HG03520 (cell line): Measurements from ENCODE around the gene APBB2.

Source experiments
- ATAC-seq: cut with Tn5 transposase; IDR thresholded peaks from one replicate; pipeline ENCODE4 v1.9.1; 2021; ENCODE audit warnings: mild to moderate bottlenecking, moderate library complexity; ENCODE audit not compliant: unreplicated experiment

The APBB2 gene

GRCh38 chr4:41216294-41217019, 2.1 kb upstream of the APBB2 start:
- ATAC-seq: peak; percentile 42

GRCh38 chr4:41215969-41216293, 1.6 kb upstream of the APBB2 start:
- no peak for ATAC-seq

- no peak for ATAC-seq
These were observed 813 bp upstream of the APBB2 start for GRCh38 chr4:41215155-41215554.

- no peak for ATAC-seq
These were observed 444 bp upstream of the APBB2 start for GRCh38 chr4:41214825-41215146.

- ATAC-seq: peak; percentile 2
These were observed 662 bp downstream of the APBB2 start for GRCh38 chr4:41213625-41214135.

GRCh38 chr4:41212616-41213203, 1.6 kb downstream of the APBB2 start:
- peak; percentile 28 for ATAC-seq

GRCh38 chr4:41211951-41212615, 2.3 kb downstream of the APBB2 start:
- ATAC-seq: no peak

- ATAC-seq: no peak
These were observed 4.4 kb downstream of the APBB2 start for GRCh38 chr4:41209901-41210300.

GRCh38 chr4:41209187-41209586, 5.2 kb downstream of the APBB2 start:
- no peak for ATAC-seq

GRCh38 chr4:41207291-41207831, 7.0 kb downstream of the APBB2 start:
- no peak for ATAC-seq

- ATAC-seq: no peak
These were observed 8.4 kb downstream of the APBB2 start for GRCh38 chr4:41205854-41206460.

- ATAC-seq: no peak
These were observed 9.2 kb downstream of the APBB2 start for GRCh38 chr4:41205130-41205529.

- ATAC-seq: no peak
These were observed 9.9 kb downstream of the APBB2 start for GRCh38 chr4:41204400-41204978.

- no peak for ATAC-seq
These were observed 10.5 kb downstream of the APBB2 start for GRCh38 chr4:41203841-41204240.

- no peak for ATAC-seq
These were observed 11.3 kb downstream of the APBB2 start for GRCh38 chr4:41202820-41203568.

- ATAC-seq: no peak
These were observed 12.0 kb downstream of the APBB2 start for GRCh38 chr4:41202356-41202755.

- no peak for ATAC-seq
These were observed 13.8 kb downstream of the APBB2 start for GRCh38 chr4:41200486-41201017.

GRCh38 chr4:41199788-41200187, 14.6 kb downstream of the APBB2 start:
- no peak for ATAC-seq

GRCh38 chr4:41197996-41198395, 16.3 kb downstream of the APBB2 start:
- no peak for ATAC-seq

- no peak for ATAC-seq
These were observed 16.8 kb downstream of the APBB2 start for GRCh38 chr4:41197495-41197894.
